Measurements from ENCODE around the gene SELENOO.

SELENOO gene

GRCh38 chr22:50247748-50248147 lies 46.9 kb downstream of the SELENOO start:
- no peak overlapping the region for H3K4me3 ChIP-seq (ENCODE audit: low read length)
- no peak for DNase-seq (ENCODE audit: low read depth)
- no peak for TF ChIP-seq CTCF (conservative IDR thresholded peaks at IDR 0.05; ENCODE audit: low read depth, low read length)

- no peak for TF ChIP-seq CTCF (conservative IDR thresholded peaks at IDR 0.05; ENCODE audit: low read depth, low read length)
- no peak for DNase-seq (ENCODE audit: low read depth)
Measured at GRCh38 chr22:50248196-50249081, 47.6 kb downstream of the SELENOO start.

GRCh38 chr22:50249341-50250248 lies 48.8 kb downstream of the SELENOO start:
- no peak for TF ChIP-seq CTCF (conservative IDR thresholded peaks at IDR 0.05; ENCODE audit: low read depth, low read length)
- H3K4me3 ChIP-seq (ENCODE audit: low read length): peak overlapping the region; percentile 70
- DNase-seq (ENCODE audit: low read depth): no peak

More at GRCh38 chr22:50248196-50249081, 47.6 kb downstream of the SELENOO start:
- H3K4me3 ChIP-seq (ENCODE audit: low read length): no peak overlapping the region

GRCh38 chr22:50250249-50250554 lies 49.4 kb downstream of the SELENOO start:
- TF ChIP-seq CTCF (conservative IDR thresholded peaks at IDR 0.05; ENCODE audit: low read depth, low read length): no peak
- peak overlapping the region; percentile 70 for H3K4me3 ChIP-seq (ENCODE audit: low read length)
- no peak for DNase-seq (ENCODE audit: low read depth)

- DNase-seq (ENCODE audit: low read depth): no peak
- H3K4me3 ChIP-seq (ENCODE audit: low read length): peak within 1 kb of the TSS; percentile 70
- no peak for TF ChIP-seq CTCF (conservative IDR thresholded peaks at IDR 0.05; ENCODE audit: low read depth, low read length)
Measured at GRCh38 chr22:50250555-50251476, 50.0 kb downstream of the SELENOO start, which contains the start of gene HDAC10. Gene HDAC10 (minus strand): TSS chr22:50251265. CDS start chr22:50251032, 233 bp downstream.

- DNase-seq (ENCODE audit: low read depth): no peak
- no peak for TF ChIP-seq CTCF (conservative IDR thresholded peaks at IDR 0.05; ENCODE audit: low read depth, low read length)
- peak overlapping the region; percentile 27 for H3K4me3 ChIP-seq (ENCODE audit: low read length)
Measured at GRCh38 chr22:50251477-50252081, 50.8 kb downstream of the SELENOO start.
